Measurements from ENCODE around the gene ARID5B.

DNA sequence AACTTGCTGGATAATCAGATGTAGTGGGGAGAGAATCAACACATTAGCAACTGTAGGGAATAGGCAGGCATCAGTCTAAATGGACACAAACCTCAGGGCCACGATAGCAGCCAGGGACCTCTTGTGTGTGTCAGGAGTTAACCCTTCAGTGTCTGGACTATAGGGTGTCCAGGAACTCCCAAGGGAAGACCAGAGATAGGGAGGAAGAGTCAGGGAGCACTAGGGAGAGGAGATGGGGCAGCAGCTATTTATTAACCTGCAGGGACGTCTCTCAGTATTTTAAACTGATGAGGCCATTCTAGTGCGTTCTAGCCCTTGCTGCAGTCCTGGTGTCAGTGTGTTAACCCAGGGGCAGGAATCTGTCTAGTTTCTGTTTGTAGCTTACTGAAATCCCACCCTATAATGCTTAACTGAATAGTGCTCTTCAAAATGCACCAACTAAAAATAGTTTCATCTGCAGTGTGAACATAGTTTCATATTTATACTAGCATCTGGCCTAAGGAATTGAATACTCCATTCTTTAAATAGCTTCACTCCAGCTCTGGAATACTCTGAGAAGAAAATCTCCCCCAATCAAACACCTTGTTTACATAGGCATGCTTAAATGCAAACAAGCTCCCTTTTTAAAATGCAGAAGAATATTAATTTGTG lies 62.7 kb downstream of the ARID5B start:
- TF ChIP-seq ZNF274 (IDR thresholded peaks at IDR 0.05; ENCODE audit: low read depth, low read length), result no peak
- TF ChIP-seq SUZ12 (IDR thresholded peaks at IDR 0.05; ENCODE audit: extremely low read depth, insufficient read depth, insufficient read length), result no peak

Data from NT2/D1 (cell line).